HCT116 (cell line): ENCODE data around the gene NAA16. TPM values are rescaled to one million over a fixed set of nuclear protein-coding genes. Genes with fewer than 3 reads are reported as not detected.

Experiments
- ATAC-seq: fragments of 200-7000 bp; cut with Tn5 transposase; 2 replicates; pipeline ENCODE4 v1.9.1; 2020; ENCODE audit warnings: mild to moderate bottlenecking, moderate library complexity
- BruUV-seq: library from RNA; stranded (reverse); fragments of 400-500 nt; replicated peaks from 2 replicates; lab custom pipeline; 2021; lab: Mats Ljungman, UMichigan
- CTCF ChIA-PET: fragments of 300-600 bp; sonication (Branson Sonifier 250); formaldehyde crosslinking; loops from one replicate; lab custom pipeline; 2021; ENCODE audit warnings: antibody characterized with exemption; lab: Charles Lee
- POLR2A ChIA-PET: fragments of 300-600, 350-600 bp; sonication (Branson Sonifier 250); formaldehyde crosslinking; loops from one replicate; lab custom pipeline; 2021; ENCODE audit warnings: antibody characterized with exemption; lab: Charles Lee
- RAD21 ChIA-PET, 2 experiments: fragments of 300-600 bp; sonication (Branson Sonifier 250); formaldehyde crosslinking; loops; one replicate each; lab custom pipeline; 2023; ENCODE audit warnings: low total read pairs in 2 of 2; ENCODE audit not compliant: uncharacterized antibody in 2 of 2, unreplicated experiment in 2 of 2, low non-redundant PET in 1 of 2; lab: Charles Lee
- DNase-seq: peaks from one replicate; pipeline ENCODE4 v3.0.0-alpha.2; 2010; ENCODE audit warnings: low read depth, low spot score
- H2AFZ ChIP-seq: fragments of 200-600 bp; shearing (Covaris generic), sonication (generic); 2 replicates; pipeline ENCODE4 v1.6.1; 2017; ENCODE audit warnings: low read depth, mixed run types, mixed read lengths, antibody characterized with exemption, low read length; ENCODE audit not compliant: poor library complexity, severe bottlenecking
- H3K27ac ChIP-seq: 2 replicates; pipeline ENCODE4 v1.5.1; 2012; ENCODE audit warnings: low read depth, low read length
- H3K27me3 ChIP-seq: fragments of 200-600 bp; sonication (generic); 2 replicates; pipeline ENCODE4 v1.6.1; 2016; ENCODE audit warnings: mixed run types, low read length, mixed read lengths; ENCODE audit not compliant: insufficient read depth
- H3K36me3 ChIP-seq, 2 experiments: fragments of 200-500 bp in 1 of 2; fragments of 200-600 bp in 1 of 2; sonication (Bioruptor generic) in 1 of 2; sonication (generic) in 1 of 2; 2 replicates each; pipeline versions ENCODE4 v1.5.1 to v1.6.1; 2014 to 2016; ENCODE audit warnings: low read length in 2 of 2, inconsistent platforms in 1 of 2, mixed read lengths in 1 of 2, mixed run types in 1 of 2; ENCODE audit not compliant: insufficient read depth in 2 of 2, control insufficient read depth in 1 of 2
- H3K4me1 ChIP-seq, 2 experiments: fragments of 200-600 bp in 1 of 2; sonication (generic) in 1 of 2; 2 replicates each; pipeline versions ENCODE4 v1.5.1 to v1.6.1; 2012 to 2017; ENCODE audit warnings: low read length in 2 of 2, inconsistent platforms in 1 of 2, mild to moderate bottlenecking in 1 of 2, mixed read lengths in 1 of 2, mixed run types in 1 of 2, moderate library complexity in 1 of 2; ENCODE audit not compliant: insufficient read depth in 2 of 2, control insufficient read depth in 1 of 2
- H3K4me2 ChIP-seq: fragments of 200-600 bp; sonication (generic); 2 replicates; pipeline ENCODE4 v1.6.1; 2017; ENCODE audit warnings: mixed run types, low read length, mixed read lengths
- H3K4me3 ChIP-seq, 2 experiments: fragments of 200-600 bp in 1 of 2; sonication (generic) in 1 of 2; replicated peaks in 1 of 2; 2 replicates each; pipeline ENCODE4 v1.5.1; 2011 to 2016; ENCODE audit warnings: low read length in 2 of 2, control low read depth in 1 of 2, low read depth in 1 of 2, mild to moderate bottlenecking in 1 of 2, mixed read lengths in 1 of 2, mixed run types in 1 of 2
- H3K79me2 ChIP-seq: fragments of 200-600 bp; sonication (generic); 2 replicates; pipeline ENCODE4 v1.6.1; 2017; ENCODE audit warnings: mild to moderate bottlenecking, mixed run types, low read length, moderate library complexity, mixed read lengths; ENCODE audit not compliant: insufficient read depth
- H3K9ac ChIP-seq: fragments of 200-600 bp; sonication (generic); 2 replicates; pipeline ENCODE4 v1.6.1; 2016; ENCODE audit warnings: low read length, mixed read lengths
- H3K9me2 ChIP-seq: fragments of 200-600 bp; sonication (generic), shearing (Covaris generic); 2 replicates; pipeline ENCODE4 v1.6.1; 2017; ENCODE audit warnings: mixed run types, mild to moderate bottlenecking, moderate library complexity; ENCODE audit not compliant: insufficient read depth
- H3K9me3 ChIP-seq, 2 experiments: fragments of 200-500 bp in 1 of 2; fragments of 200-600 bp in 1 of 2; sonication (Bioruptor generic) in 1 of 2; sonication (generic) in 1 of 2; 2 replicates each; pipeline ENCODE4 v1.6.1; 2014 to 2017; ENCODE audit warnings: low read length in 2 of 2, mixed read lengths in 2 of 2, inconsistent platforms in 1 of 2, low read depth in 1 of 2, mild to moderate bottlenecking in 1 of 2, mixed run types in 1 of 2, moderate library complexity in 1 of 2; ENCODE audit not compliant: control insufficient read depth in 1 of 2, insufficient read depth in 1 of 2
- H4K20me1 ChIP-seq: fragments of 200-600 bp; sonication (generic), shearing (Covaris generic); 2 replicates; pipeline ENCODE4 v1.6.1; 2017; ENCODE audit warnings: mixed run types, mild to moderate bottlenecking, moderate library complexity; ENCODE audit not compliant: insufficient read depth
- EZH2 ChIP-seq: fragments of 200-600 bp; sonication (generic); IDR thresholded peaks from 2 replicates; pipeline ENCODE4 v1.6.1; 2017; ENCODE audit warnings: antibody characterized with exemption, mixed run types
- EZH2phosphoT487 ChIP-seq: fragments of 200-600 bp; IDR thresholded peaks from 2 replicates; pipeline ENCODE4 v1.6.1; 2018; ENCODE audit warnings: antibody characterized with exemption, borderline replicate concordance
- JUND ChIP-seq: IDR thresholded peaks from 2 replicates; pipeline ENCODE4 v1.6.1; 2012
- RAD21 ChIP-seq: IDR thresholded peaks from 2 replicates; pipeline ENCODE4 v1.6.1; 2012; ENCODE audit warnings: low read depth, mild to moderate bottlenecking
- SIN3A ChIP-seq: IDR thresholded peaks from 2 replicates; pipeline ENCODE4 v1.6.1; 2012; ENCODE audit warnings: low read depth
- TCF7L2 ChIP-seq: IDR thresholded peaks from 2 replicates; pipeline ENCODE4 v1.7.0; 2011; ENCODE audit warnings: borderline replicate concordance, inconsistent platforms; ENCODE audit not compliant: insufficient read depth, insufficient read length; ENCODE audit errors: extremely low read depth
- YY1 ChIP-seq: IDR thresholded peaks from 2 replicates; pipeline ENCODE4 v1.6.1; 2011; ENCODE audit warnings: low read length, low read depth, moderate library complexity, mild to moderate bottlenecking; ENCODE audit not compliant: insufficient replicate concordance; ENCODE audit errors: extremely low read depth
- intact Hi-C: fragments of 100-400 bp; cut with micrococcal nuclease; formaldehyde crosslinking; loops from 2 replicates; pipeline ENCODE4 v1.10.0; 2022
- total RNA-seq: library from RNA; stranded (reverse); gene quantifications from one replicate; pipeline ENCODE4 v1.2.1, GENCODE V29; 2021; ENCODE audit not compliant: unreplicated experiment
- TF ChIP-seq, protein P1 (sequence below): IDR thresholded peaks from 2 replicates; pipeline ENCODE4 v1.6.1; 2011; ENCODE audit warnings: mild to moderate bottlenecking, low read length, moderate library complexity; ENCODE audit not compliant: insufficient replicate concordance; ENCODE audit errors: extremely low read depth

The NAA16 gene
- total RNA-seq, 1 experiment from 2014 or later: 19.1 TPM

DNA sequence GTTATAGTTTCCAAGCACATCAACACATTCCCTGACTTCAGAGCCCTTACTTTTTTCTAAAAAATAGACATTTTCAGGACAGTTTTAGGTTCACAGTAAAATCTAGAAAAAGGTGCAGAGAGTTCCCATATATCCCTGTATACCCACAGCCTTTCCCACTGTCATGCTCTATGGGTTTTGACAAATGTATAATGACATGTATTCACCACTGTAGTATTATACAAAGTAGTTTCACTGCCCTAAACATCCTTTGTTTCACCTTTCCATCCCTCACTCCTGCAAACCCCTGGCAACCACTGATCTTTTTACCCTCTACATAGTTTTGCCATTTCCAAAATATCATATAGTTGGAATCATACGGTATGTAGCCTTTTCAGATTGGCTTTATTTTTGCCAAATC lies 15.6 kb downstream of the NAA16 start:
- H3K4me1 ChIP-seq: no peaks in the 10 kb centered on the region
- TF ChIP-seq SIN3A (no peak), RAD21 (no peak), YY1 (no peak)
- no peak overlapping the region for H3K9ac ChIP-seq
- H3K36me3 ChIP-seq: peaks cover 6 to 15% of the 10 kb centered on the region in 2 experiments; a peak in 3 of 4 replicates
- POLR2A ChIA-PET: no interaction called here
- CTCF ChIA-PET: no interaction called here
- peaks cover 17% of the 10 kb centered on the region; the same call in 1 of the 2 replicates for H4K20me1 ChIP-seq
- intact Hi-C loops: no loop called here
- H3K9me3 ChIP-seq: no peaks in the 10 kb centered on the region
- H3K4me2 ChIP-seq: no peak overlapping the region
- BruUV-seq: no TSS peak
- ATAC-seq (no peak), DNase-seq (no peak)
- no peak overlapping the region for H3K4me3 ChIP-seq
- RAD21 ChIA-PET: no interaction called here
- H3K27ac ChIP-seq: no peak overlapping the region
- H2AFZ ChIP-seq: no peak overlapping the region
- H3K9me2 ChIP-seq: no peaks in the 10 kb centered on the region
- H3K27me3 ChIP-seq: no peaks in the 10 kb centered on the region
- peaks cover 57% of the 10 kb centered on the region for H3K79me2 ChIP-seq

DNA sequence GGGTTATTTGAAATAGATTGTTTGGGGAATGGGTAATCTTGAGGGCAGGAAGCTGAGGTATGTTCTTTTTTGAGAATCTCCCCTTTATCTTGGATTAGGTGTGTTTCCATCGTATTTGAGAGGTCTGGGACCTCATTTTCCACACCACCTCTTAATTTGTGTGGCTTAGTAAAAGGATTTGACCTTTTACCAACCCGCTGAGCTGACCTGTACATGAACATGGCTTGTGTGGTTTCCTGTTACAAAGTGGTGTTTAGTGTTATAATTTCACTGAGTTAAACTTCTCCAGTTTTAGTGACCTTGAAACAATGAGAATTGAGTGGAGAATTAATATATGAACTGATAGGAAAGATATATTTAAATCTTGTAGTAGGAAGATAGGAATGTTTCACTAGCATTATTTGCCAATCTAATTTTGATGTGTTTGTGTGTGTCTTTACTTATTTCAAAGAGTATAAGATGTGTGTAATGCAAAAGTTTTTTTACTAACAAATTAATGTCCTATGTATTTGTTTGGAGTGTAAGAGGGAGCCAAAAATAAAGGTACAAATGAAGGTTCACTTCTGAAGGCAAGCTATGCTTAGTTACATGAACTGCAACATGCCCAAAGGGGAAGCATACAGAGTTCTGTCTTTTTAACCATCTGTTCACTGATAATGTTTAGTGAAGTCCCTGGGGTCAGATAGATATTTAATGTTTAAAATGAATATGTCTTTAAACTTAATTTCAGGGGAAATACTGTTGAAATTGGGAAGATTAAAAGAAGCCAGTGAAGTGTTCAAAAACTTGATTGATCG lies 17.1 kb downstream of the NAA16 start:
- no peak overlapping the region for H3K4me2 ChIP-seq
- no peak for ATAC-seq
- no peak overlapping the region for H3K4me3 ChIP-seq
- H3K4me1 ChIP-seq: no peaks in the 10 kb centered on the region
- no peaks in the 10 kb centered on the region for H3K27me3 ChIP-seq
- ChIA-PET POLR2A (no interaction called here), CTCF (no interaction called here), RAD21 (no interaction called here)
- intact Hi-C loops: no loop called here
- no peaks in the 10 kb centered on the region for H3K9me3 ChIP-seq
- no peak overlapping the region for H2AFZ ChIP-seq
- TF ChIP-seq EZH2phosphoT487 (no peak), JUND (no peak), TCF7L2 (no peak), EZH2 (no peak)
- TF ChIP-seq, protein P1, sequence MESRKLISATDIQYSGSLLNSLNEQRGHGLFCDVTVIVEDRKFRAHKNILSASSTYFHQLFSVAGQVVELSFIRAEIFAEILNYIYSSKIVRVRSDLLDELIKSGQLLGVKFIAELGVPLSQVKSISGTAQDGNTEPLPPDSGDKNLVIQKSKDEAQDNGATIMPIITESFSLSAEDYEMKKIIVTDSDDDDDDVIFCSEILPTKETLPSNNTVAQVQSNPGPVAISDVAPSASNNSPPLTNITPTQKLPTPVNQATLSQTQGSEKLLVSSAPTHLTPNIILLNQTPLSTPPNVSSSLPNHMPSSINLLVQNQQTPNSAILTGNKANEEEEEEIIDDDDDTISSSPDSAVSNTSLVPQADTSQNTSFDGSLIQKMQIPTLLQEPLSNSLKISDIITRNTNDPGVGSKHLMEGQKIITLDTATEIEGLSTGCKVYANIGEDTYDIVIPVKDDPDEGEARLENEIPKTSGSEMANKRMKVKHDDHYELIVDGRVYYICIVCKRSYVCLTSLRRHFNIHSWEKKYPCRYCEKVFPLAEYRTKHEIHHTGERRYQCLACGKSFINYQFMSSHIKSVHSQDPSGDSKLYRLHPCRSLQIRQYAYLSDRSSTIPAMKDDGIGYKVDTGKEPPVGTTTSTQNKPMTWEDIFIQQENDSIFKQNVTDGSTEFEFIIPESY: no peak
- TF ChIP-seq, all 23 proteins: peak for 0
- Histone ChIP-seq H3K9ac (no peak overlapping the region), H3K27ac (no peak overlapping the region), H3K79me2 (peaks cover 45% of the 10 kb centered on the region), H3K36me3 (peaks cover 6 to 15% of the 10 kb centered on the region in 2 experiments; a peak in 3 of 4 replicates), H4K20me1 (peaks cover 17% of the 10 kb centered on the region; the same call in 1 of the 2 replicates), H3K9me2 (no peaks in the 10 kb centered on the region)
- no peak for DNase-seq
- no TSS peak for BruUV-seq
